ENCODE measurements around the gene GIPC1.
"Not testable (repeated sequence)": the region's sequence is repeated elsewhere in the genome, so short reads cannot be mapped to it uniquely, and the experiment has no call there.

GIPC1 gene

GRCh38 chr19:14517840-14518505 lies 22.0 kb upstream of the GIPC1 start, which contains the start of gene DNAJB1:
DNAJB1 (minus strand) TSS chr19:14518397; CDS start chr19:14518349, 48 bp downstream.
- DNase-seq (ENCODE audit: low read depth), result peak; percentile 55

- DNase-seq (ENCODE audit: low read depth), result no peak
Measured at GRCh38 chr19:14517446-14517839, 21.5 kb upstream of the GIPC1 start.

- no peak for DNase-seq (ENCODE audit: low read depth)
Measured at GRCh38 chr19:14516746-14517438, 21.0 kb upstream of the GIPC1 start.

- DNase-seq (ENCODE audit: low read depth), result no peak
Measured at GRCh38 chr19:14516048-14516534, 20.2 kb upstream of the GIPC1 start.

- no peak for DNase-seq (ENCODE audit: low read depth)
Measured at GRCh38 chr19:14515501-14516047, 19.6 kb upstream of the GIPC1 start.

GRCh38 chr19:14514215-14514863 lies 18.4 kb upstream of the GIPC1 start:
- no peak for DNase-seq (ENCODE audit: low read depth)

GRCh38 chr19:14512406-14512961 lies 16.6 kb upstream of the GIPC1 start:
- no peak for DNase-seq (ENCODE audit: low read depth)

GRCh38 chr19:14511229-14511593 lies 15.3 kb upstream of the GIPC1 start:
- DNase-seq (ENCODE audit: low read depth), result no peak

GRCh38 chr19:14510311-14511228 lies 14.6 kb upstream of the GIPC1 start:
- no peak for DNase-seq (ENCODE audit: low read depth)

- no peak for DNase-seq (ENCODE audit: low read depth)
Measured at GRCh38 chr19:14507704-14508542, 12.0 kb upstream of the GIPC1 start.

GRCh38 chr19:14505488-14506239 lies 9.7 kb upstream of the GIPC1 start:
- DNase-seq (ENCODE audit: low read depth), result peak; percentile 52

GRCh38 chr19:14504575-14504974 lies 8.6 kb upstream of the GIPC1 start:
- DNase-seq (ENCODE audit: low read depth), result not testable (repeated sequence)

GRCh38 chr19:14503285-14503684 lies 7.4 kb upstream of the GIPC1 start:
- no peak for DNase-seq (ENCODE audit: low read depth)

GRCh38 chr19:14502334-14503092 lies 6.6 kb upstream of the GIPC1 start:
- no peak for DNase-seq (ENCODE audit: low read depth)

GRCh38 chr19:14497228-14497921 lies 1.4 kb upstream of the GIPC1 start:
- no peak for DNase-seq (ENCODE audit: low read depth)

GRCh38 chr19:14496834-14497227 lies 904 bp upstream of the GIPC1 start:
- no peak for DNase-seq (ENCODE audit: low read depth)

GRCh38 chr19:14495672-14496028 lies 277 bp downstream of the GIPC1 start:
- no peak for DNase-seq (ENCODE audit: low read depth)

GRCh38 chr19:14494910-14495671 lies 836 bp downstream of the GIPC1 start:
- DNase-seq (ENCODE audit: low read depth), result no peak

Data from activated T-cell treated with anti-CD3 and anti-CD28 coated beads for 24 hours (primary cell).